IMR-90 (cell line): ENCODE measurements around the gene NUP50. TPM values are rescaled to one million over a fixed set of nuclear protein-coding genes. Genes with fewer than 3 reads are reported as not detected.

Experiments used
- ATAC-seq: fragments of 200-7000 bp; cut with Tn5 transposase; 2 replicates; pipeline ENCODE4 v1.9.1; 2020; ENCODE audit warnings: low read depth, mild to moderate bottlenecking, moderate library complexity
- BruUV-seq: library from RNA; stranded (reverse); fragments of 400-500 nt; replicated peaks from 2 replicates; lab custom pipeline; 2021; lab: Mats Ljungman, UMichigan
- CTCF ChIA-PET: fragments of 300-600 bp; formaldehyde crosslinking; extraction: SDS; loops from one replicate; lab custom pipeline; 2021; ENCODE audit warnings: antibody characterized with exemption; lab: Yijun Ruan, JAX
- POLR2A ChIA-PET: fragments of 300-600 bp; sonication (Branson Sonifier 250); formaldehyde crosslinking; loops from one replicate; lab custom pipeline; 2022; ENCODE audit warnings: antibody characterized with exemption; ENCODE audit not compliant: unreplicated experiment; lab: Charles Lee
- DNase-seq: peaks from one replicate; pipeline ENCODE4 v3.0.0; 2013
- H2AFZ ChIP-seq: replicated peaks from 2 replicates; pipeline ENCODE3; 2013; ENCODE audit warnings: low read length, mild to moderate bottlenecking; ENCODE audit not compliant: poor library complexity
- H2AK5ac ChIP-seq: 2 replicates; pipeline ENCODE4 v1.6.1; 2013; ENCODE audit warnings: low read depth, low read length, inconsistent platforms
- H2AK9ac ChIP-seq: replicated peaks from 2 replicates; pipeline ENCODE3; 2013; ENCODE audit warnings: mild to moderate bottlenecking, low read depth, low read length, moderate library complexity; ENCODE audit not compliant: poor library complexity
- H2BK120ac ChIP-seq: 2 replicates; pipeline ENCODE4 v1.6.1; 2013; ENCODE audit warnings: low read depth, low read length, inconsistent platforms
- H2BK15ac ChIP-seq: 3 replicates; pipeline ENCODE4 v1.6.1; 2013; ENCODE audit warnings: low read depth, low read length, inconsistent platforms
- H2BK20ac ChIP-seq: 2 replicates; pipeline ENCODE4 v1.6.1; 2013; ENCODE audit warnings: low read depth, mild to moderate bottlenecking, inconsistent platforms, low read length, moderate library complexity
- H2BK5ac ChIP-seq: 2 replicates; pipeline ENCODE4 v1.6.1; 2013; ENCODE audit warnings: mild to moderate bottlenecking, low read depth, low read length, inconsistent platforms; ENCODE audit not compliant: poor library complexity, severe bottlenecking
- H3K14ac ChIP-seq: replicated peaks from 2 replicates; pipeline ENCODE4 v1.6.1; 2013; ENCODE audit warnings: low read depth, low read length, inconsistent platforms
- H3K18ac ChIP-seq: 2 replicates; pipeline ENCODE4 v1.6.1; 2013; ENCODE audit warnings: low read depth, low read length, control low read depth
- H3K23ac ChIP-seq: 2 replicates; pipeline ENCODE4 v1.6.1; 2013; ENCODE audit warnings: low read depth, low read length, inconsistent platforms
- H3K27ac ChIP-seq: 2 replicates; pipeline ENCODE4 v1.5.1; 2013; ENCODE audit warnings: mild to moderate bottlenecking, control low read depth, low read length; ENCODE audit not compliant: insufficient read depth
- H3K27me3 ChIP-seq: 2 replicates; pipeline ENCODE4 v1.6.1; 2013; ENCODE audit warnings: low read length; ENCODE audit not compliant: control insufficient read depth, insufficient read depth
- H3K36me3 ChIP-seq: 2 replicates; pipeline ENCODE4 v1.6.1; 2013; ENCODE audit warnings: low read length, mixed read lengths; ENCODE audit not compliant: control insufficient read depth, insufficient read depth
- H3K4ac ChIP-seq: 2 replicates; pipeline ENCODE4 v1.6.1; 2013; ENCODE audit warnings: low read depth, low read length, inconsistent platforms
- H3K4me1 ChIP-seq: 2 replicates; pipeline ENCODE4 v1.6.1; 2013; ENCODE audit warnings: low read length, mixed read lengths; ENCODE audit not compliant: control insufficient read depth, insufficient read depth
- H3K4me2 ChIP-seq: 2 replicates; pipeline ENCODE4 v1.6.1; 2013; ENCODE audit warnings: low read depth, mild to moderate bottlenecking, control low read depth, low read length, moderate library complexity
- H3K4me3 ChIP-seq: 2 replicates; pipeline ENCODE4 v1.5.1; 2013; ENCODE audit warnings: low read depth, mild to moderate bottlenecking, control low read depth, low read length, moderate library complexity; ENCODE audit not compliant: insufficient read depth
- H3K56ac ChIP-seq: 2 replicates; pipeline ENCODE4 v1.6.1; 2013; ENCODE audit warnings: low read length, inconsistent platforms; ENCODE audit not compliant: insufficient read depth; ENCODE audit errors: extremely low read depth
- H3K79me1 ChIP-seq, 2 experiments: 2 replicates each; pipeline ENCODE4 v1.6.1; 2013; ENCODE audit warnings: low read length in 2 of 2, inconsistent platforms in 1 of 2, low read depth in 1 of 2
- H3K9ac ChIP-seq: 2 replicates; pipeline ENCODE4 v1.6.1; 2013; ENCODE audit warnings: low read depth, low read length, control low read depth
- H3K9me1 ChIP-seq: 2 replicates; pipeline ENCODE4 v1.6.1; 2013; ENCODE audit warnings: low read length, inconsistent platforms; ENCODE audit not compliant: insufficient read depth
- H3K9me3 ChIP-seq: 2 replicates; pipeline ENCODE4 v1.6.1; 2013; ENCODE audit warnings: low read length; ENCODE audit not compliant: control insufficient read depth, insufficient read depth
- H4K20me1 ChIP-seq: 2 replicates; pipeline ENCODE4 v1.6.1; 2013; ENCODE audit warnings: low read length, inconsistent platforms; ENCODE audit not compliant: insufficient read depth
- H4K5ac ChIP-seq: 2 replicates; pipeline ENCODE4 v1.6.1; 2013; ENCODE audit warnings: mild to moderate bottlenecking, low read depth, low read length, control low read depth
- H4K8ac ChIP-seq, 2 experiments: 2 replicates each; pipeline ENCODE4 v1.6.1; 2013; ENCODE audit warnings: low read depth in 2 of 2, low read length in 2 of 2, control low read depth in 1 of 2, inconsistent platforms in 1 of 2
- H4K91ac ChIP-seq: 2 replicates; pipeline ENCODE4 v1.6.1; 2013; ENCODE audit warnings: low read depth, low read length, inconsistent platforms; ENCODE audit not compliant: insufficient read depth
- BHLHE40 ChIP-seq: fragments of 150-350 bp; IDR thresholded peaks from 2 replicates; pipeline ENCODE4 v1.6.1; 2016; ENCODE audit warnings: mild to moderate bottlenecking, low read depth, low read length
- CEBPB ChIP-seq: IDR thresholded peaks from 2 replicates; pipeline ENCODE4 v1.6.1; 2012; ENCODE audit warnings: low read depth, low read length, improper control_type of control experiment
- CHD1 ChIP-seq: IDR thresholded peaks from 2 replicates; pipeline ENCODE4 v1.6.1; 2012; ENCODE audit warnings: low read depth, low read length, improper control_type of control experiment
- ELK1 ChIP-seq: fragments of 150-350 bp; IDR thresholded peaks from 2 replicates; pipeline ENCODE4 v1.6.1; 2016; ENCODE audit warnings: low read depth, mild to moderate bottlenecking, low read length, moderate library complexity, borderline replicate concordance
- FOS ChIP-seq: fragments of 150-350 bp; IDR thresholded peaks from 2 replicates; pipeline ENCODE4 v1.6.1; 2016; ENCODE audit warnings: low read depth, low read length
- MAFK ChIP-seq: IDR thresholded peaks from 2 replicates; pipeline ENCODE4 v1.6.1; 2012; ENCODE audit warnings: low read depth, low read length, improper control_type of control experiment
- MAZ ChIP-seq: IDR thresholded peaks from 2 replicates; pipeline ENCODE4 v1.6.1; 2012; ENCODE audit warnings: low read depth, mild to moderate bottlenecking, low read length, improper control_type of control experiment, moderate library complexity, borderline replicate concordance
- MXI1 ChIP-seq: IDR thresholded peaks from 2 replicates; pipeline ENCODE4 v1.6.1; 2012; ENCODE audit warnings: low read depth, mild to moderate bottlenecking, low read length, moderate library complexity, borderline replicate concordance
- NFE2L2 ChIP-seq: fragments of 150-350 bp; IDR thresholded peaks from 2 replicates; pipeline ENCODE4 v1.6.1; 2016; ENCODE audit warnings: low read depth, mild to moderate bottlenecking, low read length
- POLR2A ChIP-seq: IDR thresholded peaks from 2 replicates; pipeline ENCODE4 v1.6.1; 2012; ENCODE audit warnings: mild to moderate bottlenecking, low read depth, low read length
- RAD21 ChIP-seq: IDR thresholded peaks from 2 replicates; pipeline ENCODE4 v1.6.1; 2012; ENCODE audit warnings: low read length, improper control_type of control experiment
- RCOR1 ChIP-seq: IDR thresholded peaks from 2 replicates; pipeline ENCODE4 v1.6.1; 2012; ENCODE audit warnings: mild to moderate bottlenecking, low read length, improper control_type of control experiment; ENCODE audit not compliant: insufficient replicate concordance
- RFX5 ChIP-seq: IDR thresholded peaks from 2 replicates; pipeline ENCODE4 v1.8.0; 2012; ENCODE audit warnings: low read depth, mild to moderate bottlenecking, low read length, moderate library complexity
- SMC3 ChIP-seq: fragments of 150-350 bp; IDR thresholded peaks from 2 replicates; pipeline ENCODE4 v1.6.1; 2016; ENCODE audit warnings: low read depth, mild to moderate bottlenecking, antibody characterized with exemption, low read length, moderate library complexity
- WGBS, 2 experiments: methylation state at CpG; one replicate each; pipeline versions ENCODE4 v1.1.5 to v1.1.7; 2013; ENCODE audit warnings: missing lambda C conversion rate in 2 of 2; ENCODE audit not compliant: insufficient read length in 1 of 2; ENCODE audit errors: extremely low coverage in 2 of 2; 5-methylcytosine and 5-hydroxymethylcytosine counted together
- dilution Hi-C: fragments of 300-500 bp; cut with HindIII; formaldehyde crosslinking; loops from one replicate; pipeline ENCODE4 v1.14.3; 2018; ENCODE audit warnings: low sequenced_read_pairs; ENCODE audit not compliant: unreplicated experiment
- in situ Hi-C: fragments of 300-500 bp; cut with MboI; formaldehyde crosslinking; loops from 3 replicates; pipeline ENCODE4 v1.14.3; 2019; ENCODE audit warnings: low sequenced_read_pairs, inconsistent platforms, mixed read lengths
- intact Hi-C: fragments of 100-400 bp; cut with micrococcal nuclease; formaldehyde crosslinking; loops from 2 replicates; pipeline ENCODE4 v1.10.0; 2022
- polyA plus RNA-seq, 3 experiments: library from polyadenylated mRNA; depleted of rRNA; stranded (reverse); fragments of >200 nt; gene quantifications; 2 replicates each; pipeline ENCODE4 v1.2.3, GENCODE V29; 2012; ENCODE audit warnings: low replicate concordance in 1 of 3
- total RNA-seq: library from RNA; depleted of rRNA; stranded (reverse); fragments of >200 nt; gene quantifications from 2 replicates; pipeline ENCODE4 v1.2.3, GENCODE V29; 2012
- TF ChIP-seq, protein P1 (sequence below): conservative IDR thresholded peaks from 2 replicates; pipeline ENCODE4 v1.5.1; 2012; ENCODE audit warnings: mild to moderate bottlenecking, low read depth, low read length, improper control_type of control experiment
- TF ChIP-seq, protein P2 (sequence below): fragments of 150-350 bp; IDR thresholded peaks from 2 replicates; pipeline ENCODE4 v1.6.1; 2017; ENCODE audit warnings: mild to moderate bottlenecking, antibody characterized with exemption, low read length, low read depth

The NUP50 gene
- total and polyA plus RNA-seq, 2 of the 4 experiments (the other 2 are of a cell fraction): 12.8 to 65.4 TPM

- ATAC-seq (no peak), DNase-seq (no peak)
- Histone ChIP-seq H2BK5ac (no peak overlapping the region), H2BK120ac (no peak overlapping the region), H3K9ac (no peak overlapping the region), H3K36me3 (peaks cover 44% of the 10 kb centered on the region), H4K20me1 (peaks cover 32% of the 10 kb centered on the region), H3K18ac (no peak overlapping the region), H4K8ac (no peak overlapping the region), H3K56ac (no peak overlapping the region), H4K91ac (no peak overlapping the region), H3K79me1 (peaks cover 24 to 55% of the 10 kb centered on the region in 2 experiments), H3K4me1 (no peaks in the 10 kb centered on the region), H3K4me3 (no peak overlapping the region), H3K27me3 (no peaks in the 10 kb centered on the region), H2AK5ac (no peak overlapping the region), H3K4me2 (no peak overlapping the region), H3K9me3 (no peaks in the 10 kb centered on the region), H2AK9ac (no peak overlapping the region), H3K4ac (no peak overlapping the region), H3K27ac (no peak overlapping the region), H3K23ac (no peak overlapping the region), H2AFZ (no peak overlapping the region), H4K5ac (no peak overlapping the region), H2BK15ac (no peak overlapping the region), H3K14ac (no peak overlapping the region), H2BK20ac (no peak overlapping the region), H3K9me1 (no peaks in the 10 kb centered on the region)
- ChIA-PET POLR2A (no interaction called here), CTCF (no interaction called here)
- TF ChIP-seq MAFK (no peak), RAD21 (no peak), MAZ (no peak), SMC3 (no peak), RFX5 (no peak), ELK1 (no peak), RCOR1 (no peak), CEBPB (no peak), NFE2L2 (no peak), MXI1 (no peak), BHLHE40 (no peak), POLR2A (no peak), FOS (no peak), CHD1 (no peak)
- TF ChIP-seq, protein P1, sequence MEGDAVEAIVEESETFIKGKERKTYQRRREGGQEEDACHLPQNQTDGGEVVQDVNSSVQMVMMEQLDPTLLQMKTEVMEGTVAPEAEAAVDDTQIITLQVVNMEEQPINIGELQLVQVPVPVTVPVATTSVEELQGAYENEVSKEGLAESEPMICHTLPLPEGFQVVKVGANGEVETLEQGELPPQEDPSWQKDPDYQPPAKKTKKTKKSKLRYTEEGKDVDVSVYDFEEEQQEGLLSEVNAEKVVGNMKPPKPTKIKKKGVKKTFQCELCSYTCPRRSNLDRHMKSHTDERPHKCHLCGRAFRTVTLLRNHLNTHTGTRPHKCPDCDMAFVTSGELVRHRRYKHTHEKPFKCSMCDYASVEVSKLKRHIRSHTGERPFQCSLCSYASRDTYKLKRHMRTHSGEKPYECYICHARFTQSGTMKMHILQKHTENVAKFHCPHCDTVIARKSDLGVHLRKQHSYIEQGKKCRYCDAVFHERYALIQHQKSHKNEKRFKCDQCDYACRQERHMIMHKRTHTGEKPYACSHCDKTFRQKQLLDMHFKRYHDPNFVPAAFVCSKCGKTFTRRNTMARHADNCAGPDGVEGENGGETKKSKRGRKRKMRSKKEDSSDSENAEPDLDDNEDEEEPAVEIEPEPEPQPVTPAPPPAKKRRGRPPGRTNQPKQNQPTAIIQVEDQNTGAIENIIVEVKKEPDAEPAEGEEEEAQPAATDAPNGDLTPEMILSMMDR: no peak
- TF ChIP-seq, protein P2, sequence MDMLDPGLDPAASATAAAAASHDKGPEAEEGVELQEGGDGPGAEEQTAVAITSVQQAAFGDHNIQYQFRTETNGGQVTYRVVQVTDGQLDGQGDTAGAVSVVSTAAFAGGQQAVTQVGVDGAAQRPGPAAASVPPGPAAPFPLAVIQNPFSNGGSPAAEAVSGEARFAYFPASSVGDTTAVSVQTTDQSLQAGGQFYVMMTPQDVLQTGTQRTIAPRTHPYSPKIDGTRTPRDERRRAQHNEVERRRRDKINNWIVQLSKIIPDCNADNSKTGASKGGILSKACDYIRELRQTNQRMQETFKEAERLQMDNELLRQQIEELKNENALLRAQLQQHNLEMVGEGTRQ: no peak
- in situ Hi-C loops (no loop called here), dilution Hi-C loops (no loop called here), intact Hi-C loops (no loop called here)
- WGBS, 2 experiments: 94% methylated on average over 8 of the region's 13 CpGs; no CpG with 5 or more reads in 1 of the 2 experiments
- no TSS peak for BruUV-seq
These were observed 20.2 kb downstream of the NUP50 start for GRCh38 chr22:45183974-45184373.
